Peyer's patch (tissue), 4 donors: Measurements from ENCODE around the gene REC114. TPM values are rescaled to one million over a fixed set of nuclear protein-coding genes. Genes with fewer than 3 reads are reported as not detected.

ENCODE experiments used
- DNase-seq, 3 donors: peaks; one replicate each; pipeline ENCODE4 v3.0.0-alpha.2; 2017 to 2019
- H3K27ac ChIP-seq, 4 donors: fragments of 200-600 bp; sonication (generic); one replicate each; pipeline ENCODE4 v1.5.1; 2016 to 2019
- H3K27me3 ChIP-seq, 2 donors: fragments of 200-600 bp; sonication (generic); one replicate each; pipeline ENCODE4 v1.5.1; 2019
- H3K36me3 ChIP-seq, 3 donors: fragments of 200-600 bp; sonication (generic); one replicate each; pipeline ENCODE4 v1.5.1; 2016 to 2019
- H3K4me1 ChIP-seq, 4 donors: fragments of 200-600 bp; sonication (generic); one replicate each; pipeline ENCODE4 v1.5.1; 2016 to 2019
- H3K4me3 ChIP-seq, 4 donors: fragments of 200-600 bp; sonication (generic); 1 replicate in 3 of 4; 2 replicates in 1 of 4; pipeline ENCODE4 v1.5.1; 2016 to 2019; ENCODE audit warnings: mild to moderate bottlenecking in 1 of 4
- H3K9me3 ChIP-seq, 4 donors: fragments of 200-600 bp; sonication (generic); one replicate each; pipeline ENCODE4 v1.5.1; 2016 to 2019; ENCODE audit warnings: mild to moderate bottlenecking in 1 of 4
- CTCF ChIP-seq, 6 experiments: fragments of 450-650 bp in 4 of 6; fragments of 200-600 bp in 2 of 6; sonication (generic) in 1 of 6; IDR thresholded peaks; one replicate each; pipeline ENCODE4 v1.5.1; 2017 to 2019; ENCODE audit warnings: antibody characterized with exemption in 6 of 6, mild to moderate bottlenecking in 3 of 6, moderate library complexity in 1 of 6
- POLR2A ChIP-seq, 2 donors: fragments of 450-650 bp; IDR thresholded peaks; one replicate each; pipeline ENCODE4 v1.5.1; 2017; ENCODE audit warnings: antibody characterized with exemption in 2 of 2, mild to moderate bottlenecking in 2 of 2, moderate library complexity in 2 of 2
- total RNA-seq, 4 donors: library from RNA; depleted of rRNA; stranded (reverse); fragments of >200 nt; gene quantifications; one replicate each; pipeline ENCODE4 v1.1.0, GENCODE V29; 2016

The REC114 gene
- total RNA-seq, 4 donors from 2014 or later, result not detected

- no peak overlapping the region for H3K4me3 ChIP-seq
- DNase-seq, result no peak
- H3K27me3 ChIP-seq, result no peaks in the 10 kb centered on the region
- TF ChIP-seq CTCF (IDR thresholded peaks at IDR 0.05) (no peak), POLR2A (IDR thresholded peaks at IDR 0.05) (no peak)
- H3K27ac ChIP-seq, result no peak overlapping the region
- peaks cover 0 to 7% (median 0%) of the 10 kb centered on the region in 4 donors for H3K4me1 ChIP-seq
- H3K36me3 ChIP-seq, result peaks cover 0 to 78% (median 0%) of the 10 kb centered on the region in 3 donors
- no peaks in the 10 kb centered on the region for H3K9me3 ChIP-seq
These were observed 141.9 kb downstream of the REC114 start for GRCh38 chr15:73584699-73585420.

- Histone ChIP-seq H3K27me3 (no peaks in the 10 kb centered on the region), H3K36me3 (peaks cover 0 to 82% (median 0%) of the 10 kb centered on the region in 3 donors), H3K4me1 (peaks cover 0 to 7% (median 0%) of the 10 kb centered on the region in 4 donors), H3K27ac (peak overlapping the region in 1 of 4 donors; percentile 15), H3K9me3 (no peaks in the 10 kb centered on the region), H3K4me3 (no peak overlapping the region)
- TF ChIP-seq CTCF (IDR thresholded peaks at IDR 0.05) (no peak), POLR2A (IDR thresholded peaks at IDR 0.05) (no peak)
- no peak for DNase-seq
These were observed 143.1 kb downstream of the REC114 start for GRCh38 chr15:73585871-73586654.

GRCh38 chr15:73589766-73590165, 146.8 kb downstream of the REC114 start:
- no peak overlapping the region for H3K27ac ChIP-seq
- H3K27me3 ChIP-seq, result no peaks in the 10 kb centered on the region
- H3K4me3 ChIP-seq, result no peak overlapping the region
- no peaks in the 10 kb centered on the region for H3K9me3 ChIP-seq
- TF ChIP-seq CTCF (IDR thresholded peaks at IDR 0.05) (no peak), POLR2A (IDR thresholded peaks at IDR 0.05) (no peak)
- peaks cover 0 to 55% (median 0%) of the 10 kb centered on the region in 3 donors for H3K36me3 ChIP-seq
- H3K4me1 ChIP-seq, result peaks cover 0 to 6% (median 0%) of the 10 kb centered on the region in 4 donors
- no peak for DNase-seq

GRCh38 chr15:73590263-73590662, 147.3 kb downstream of the REC114 start:
- Histone ChIP-seq H3K4me3 (no peak overlapping the region), H3K27me3 (no peaks in the 10 kb centered on the region), H3K4me1 (peaks cover 0 to under 1% (median 0%) of the 10 kb centered on the region in 4 donors), H3K27ac (no peak overlapping the region), H3K36me3 (peaks cover 0 to 50% (median 0%) of the 10 kb centered on the region in 3 donors), H3K9me3 (no peaks in the 10 kb centered on the region)
- TF ChIP-seq POLR2A (IDR thresholded peaks at IDR 0.05) (no peak), CTCF (IDR thresholded peaks at IDR 0.05) (no peak)
- DNase-seq, result no peak

- H3K27ac ChIP-seq, result no peak overlapping the region
- DNase-seq, result no peak
- peaks cover 0 to 29% (median 0%) of the 10 kb centered on the region in 3 donors for H3K36me3 ChIP-seq
- no peak for TF ChIP-seq POLR2A (IDR thresholded peaks at IDR 0.05)
- TF ChIP-seq CTCF (IDR thresholded peaks at IDR 0.05), result no peak
- H3K4me1 ChIP-seq, result peaks cover 0 to 18% (median 0%) of the 10 kb centered on the region in 4 donors
- H3K9me3 ChIP-seq, result no peaks in the 10 kb centered on the region
- no peak overlapping the region for H3K4me3 ChIP-seq
- no peaks in the 10 kb centered on the region for H3K27me3 ChIP-seq
These were observed 150.5 kb downstream of the REC114 start for GRCh38 chr15:73593304-73594074.
